NCI-H526 (cell line): ENCODE results near the gene ALK.
A peak's percentile ranks its signal among the peaks of the same experiment; 100 is the strongest.

Experiments
- DNase-seq, 2 experiments: peaks; one replicate each; lab custom pipeline; 2025; lab: John Stamatoyannopoulos, UW

The ALK gene

GRCh38 chr2:29607038-29607420 is 314.4 kb downstream of the ALK start:
- DNase-seq = no peak

- DNase-seq = no peak
These were observed 315.0 kb downstream of the ALK start for GRCh38 chr2:29606104-29607037.

- DNase-seq = no peak
These were observed 318.0 kb downstream of the ALK start for GRCh38 chr2:29603341-29603740.

- DNase-seq = no peak
These were observed 319.5 kb downstream of the ALK start for GRCh38 chr2:29601872-29602271.

- DNase-seq = no peak
These were observed 320.1 kb downstream of the ALK start for GRCh38 chr2:29601321-29601720.

GRCh38 chr2:29599946-29600345 is 321.4 kb downstream of the ALK start:
- DNase-seq = no peak

- DNase-seq = no peak
These were observed 322.4 kb downstream of the ALK start for GRCh38 chr2:29598978-29599377.

GRCh38 chr2:29597035-29597434 is 324.4 kb downstream of the ALK start:
- no peak for DNase-seq

GRCh38 chr2:29596584-29596983 is 324.8 kb downstream of the ALK start:
- no peak for DNase-seq

- no peak for DNase-seq
These were observed 329.8 kb downstream of the ALK start for GRCh38 chr2:29591600-29591999.

- DNase-seq = no peak
These were observed 331.2 kb downstream of the ALK start for GRCh38 chr2:29590211-29590610.

GRCh38 chr2:29589440-29590103 is 331.8 kb downstream of the ALK start:
- DNase-seq = no peak

- DNase-seq = no peak
These were observed 333.8 kb downstream of the ALK start for GRCh38 chr2:29587402-29588190.

GRCh38 chr2:29586919-29587318 is 334.5 kb downstream of the ALK start:
- DNase-seq = no peak

- DNase-seq = no peak
These were observed 337.7 kb downstream of the ALK start for GRCh38 chr2:29583548-29584156.

- DNase-seq = no peak
These were observed 338.3 kb downstream of the ALK start for GRCh38 chr2:29583104-29583503.

GRCh38 chr2:29582062-29582461 is 339.3 kb downstream of the ALK start:
- DNase-seq = no peak

GRCh38 chr2:29580223-29580622 is 341.2 kb downstream of the ALK start:
- no peak for DNase-seq

GRCh38 chr2:29579495-29580169 is 341.8 kb downstream of the ALK start:
- no peak for DNase-seq

GRCh38 chr2:29578084-29578598 is 343.2 kb downstream of the ALK start:
- DNase-seq = peak in 1 of 2 experiments; percentile 18

GRCh38 chr2:29576231-29576630 is 345.2 kb downstream of the ALK start:
- no peak for DNase-seq
